HepG2 (cell line): Measurements from ENCODE around the gene MARK2.

ENCODE experiments used
- BCL6 ChIP-seq: IDR thresholded peaks from 2 replicates; pipeline ENCODE4 v1.6.1; 2016; ENCODE audit warnings: missing genetic modification reagents, missing compliant biosample characterization
- EZH2 ChIP-seq: conservative IDR thresholded peaks from 2 replicates; pipeline ENCODE4 v1.6.1; 2012; ENCODE audit warnings: mild to moderate bottlenecking, low read depth, low read length, moderate library complexity
- POLR2A ChIP-seq, 2 experiments: IDR thresholded peaks; 2 replicates each; pipeline ENCODE4 v1.6.1; 2011; ENCODE audit warnings: low read depth in 2 of 2, low read length in 2 of 2, mild to moderate bottlenecking in 1 of 2, moderate library complexity in 1 of 2; ENCODE audit not compliant: insufficient read depth in 1 of 2
- SMC3 ChIP-seq: IDR thresholded peaks from 2 replicates; pipeline ENCODE4 v1.6.1; 2011; ENCODE audit warnings: low read length, improper control_type of control experiment
- TGIF2 ChIP-seq: IDR thresholded peaks from 2 replicates; pipeline ENCODE4 v1.6.1; 2016; ENCODE audit warnings: control low read depth, missing compliant biosample characterization
- ZBTB8A ChIP-seq: sonication (generic); formaldehyde crosslinking; IDR thresholded peaks from 2 replicates; pipeline ENCODE4 v1.4.0; 2020; ENCODE audit warnings: mild to moderate bottlenecking, low read depth, missing genetic modification reagents, borderline replicate concordance
- ZNF670 ChIP-seq: sonication (generic); formaldehyde crosslinking; IDR thresholded peaks from 2 replicates; pipeline ENCODE4 v1.8.0; 2022; ENCODE audit warnings: mild to moderate bottlenecking, missing genetic modification reagents, borderline replicate concordance
- TF ChIP-seq, protein P1 (sequence below): sonication (generic); formaldehyde crosslinking; IDR thresholded peaks from 2 replicates; pipeline ENCODE4 v1.5.0; 2020; ENCODE audit warnings: mild to moderate bottlenecking, missing genetic modification reagents, moderate library complexity

DNA sequence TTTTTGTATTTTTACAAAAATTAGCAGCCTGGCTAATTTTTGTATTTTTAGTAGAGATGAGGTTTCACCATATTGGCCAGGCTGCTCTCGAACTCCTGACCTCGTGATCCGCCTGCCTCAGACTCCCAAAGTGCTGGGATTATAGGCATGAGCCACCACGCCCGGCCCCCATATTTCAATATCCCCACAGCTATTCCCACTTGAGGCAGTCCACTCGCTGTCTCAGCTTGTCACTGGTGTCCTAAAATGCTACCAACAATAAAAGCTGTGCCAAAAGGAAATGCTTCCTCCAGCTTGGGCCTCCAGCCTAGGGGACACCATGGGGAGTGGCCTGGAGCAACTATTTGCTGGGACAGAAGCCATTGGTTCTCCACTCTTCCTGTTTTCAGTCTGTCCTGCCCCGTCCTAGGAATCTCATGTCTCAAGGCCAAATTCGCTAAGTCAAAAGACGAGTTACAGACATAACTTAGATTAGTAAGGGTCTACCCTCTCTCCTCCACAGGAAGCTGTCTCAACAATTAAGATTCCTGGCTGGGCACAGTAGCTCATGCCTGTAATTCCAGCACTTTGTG lies 33.0 kb upstream of the MARK2 start:
- no peak for TF ChIP-seq ZNF670
- TF ChIP-seq EZH2 = no peak
- no peak for TF ChIP-seq POLR2A (IDR thresholded peaks at IDR 0.05; ENCODE audit: insufficient read depth in 1 of 2, low read depth in 2 of 2, low read length in 2 of 2)
- no peak for TF ChIP-seq SMC3
- TF ChIP-seq, protein P1, sequence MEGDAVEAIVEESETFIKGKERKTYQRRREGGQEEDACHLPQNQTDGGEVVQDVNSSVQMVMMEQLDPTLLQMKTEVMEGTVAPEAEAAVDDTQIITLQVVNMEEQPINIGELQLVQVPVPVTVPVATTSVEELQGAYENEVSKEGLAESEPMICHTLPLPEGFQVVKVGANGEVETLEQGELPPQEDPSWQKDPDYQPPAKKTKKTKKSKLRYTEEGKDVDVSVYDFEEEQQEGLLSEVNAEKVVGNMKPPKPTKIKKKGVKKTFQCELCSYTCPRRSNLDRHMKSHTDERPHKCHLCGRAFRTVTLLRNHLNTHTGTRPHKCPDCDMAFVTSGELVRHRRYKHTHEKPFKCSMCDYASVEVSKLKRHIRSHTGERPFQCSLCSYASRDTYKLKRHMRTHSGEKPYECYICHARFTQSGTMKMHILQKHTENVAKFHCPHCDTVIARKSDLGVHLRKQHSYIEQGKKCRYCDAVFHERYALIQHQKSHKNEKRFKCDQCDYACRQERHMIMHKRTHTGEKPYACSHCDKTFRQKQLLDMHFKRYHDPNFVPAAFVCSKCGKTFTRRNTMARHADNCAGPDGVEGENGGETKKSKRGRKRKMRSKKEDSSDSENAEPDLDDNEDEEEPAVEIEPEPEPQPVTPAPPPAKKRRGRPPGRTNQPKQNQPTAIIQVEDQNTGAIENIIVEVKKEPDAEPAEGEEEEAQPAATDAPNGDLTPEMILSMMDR (CRISPR knock-in tag) = no peak
- TF ChIP-seq ZBTB8A (CRISPR knock-in tag) = no peak
- no peak for TF ChIP-seq BCL6 (CRISPR knock-in tag)
- TF ChIP-seq TGIF2 (CRISPR knock-in tag) = no peak
